GM13977 (cell line): ENCODE measurements around the gene LYRM2.

Source experiments
- DNase-seq: peaks from one replicate; pipeline ENCODE4 v3.0.0; 2012; ENCODE audit warnings: low spot score
- in situ Hi-C: fragments of 300-500 bp; cut with MboI; formaldehyde crosslinking; loops from one replicate; pipeline ENCODE4 v1.12.0; 2022; ENCODE audit warnings: low sequenced_read_pairs, low pct_unique_long_range_greater_than_20kb, mixed read lengths, inconsistent platforms; ENCODE audit not compliant: unreplicated experiment
- TF ChIP-seq, protein P1 (sequence below): IDR thresholded peaks from 2 replicates; pipeline ENCODE4 v1.5.1; 2012; ENCODE audit warnings: mild to moderate bottlenecking, control low read depth; ENCODE audit not compliant: insufficient read depth; ENCODE audit errors: extremely low read depth, missing control alignments

The LYRM2 gene

DNA sequence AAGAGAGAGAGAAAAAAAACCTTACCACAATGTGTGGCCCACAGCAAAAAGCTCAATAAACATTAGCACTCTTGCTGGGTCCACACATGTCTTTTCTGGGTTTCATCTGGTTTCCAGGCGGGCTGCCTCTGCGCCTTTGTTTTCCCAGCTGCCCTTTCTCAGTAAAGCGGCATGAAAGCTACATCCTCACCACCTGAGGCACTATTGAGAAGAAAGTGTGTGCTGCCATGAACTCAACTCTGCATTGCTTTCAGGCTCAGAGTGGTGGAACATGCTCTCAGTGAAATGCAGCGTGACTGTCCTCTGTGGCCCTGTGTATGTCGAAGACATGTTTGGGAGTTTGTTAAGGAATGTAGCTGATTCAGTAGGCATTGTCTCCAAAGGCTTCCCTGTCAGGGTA, 102.3 kb downstream of the LYRM2 start:
- in situ Hi-C loops: no loop called here
- no peak for DNase-seq
- TF ChIP-seq, protein P1, sequence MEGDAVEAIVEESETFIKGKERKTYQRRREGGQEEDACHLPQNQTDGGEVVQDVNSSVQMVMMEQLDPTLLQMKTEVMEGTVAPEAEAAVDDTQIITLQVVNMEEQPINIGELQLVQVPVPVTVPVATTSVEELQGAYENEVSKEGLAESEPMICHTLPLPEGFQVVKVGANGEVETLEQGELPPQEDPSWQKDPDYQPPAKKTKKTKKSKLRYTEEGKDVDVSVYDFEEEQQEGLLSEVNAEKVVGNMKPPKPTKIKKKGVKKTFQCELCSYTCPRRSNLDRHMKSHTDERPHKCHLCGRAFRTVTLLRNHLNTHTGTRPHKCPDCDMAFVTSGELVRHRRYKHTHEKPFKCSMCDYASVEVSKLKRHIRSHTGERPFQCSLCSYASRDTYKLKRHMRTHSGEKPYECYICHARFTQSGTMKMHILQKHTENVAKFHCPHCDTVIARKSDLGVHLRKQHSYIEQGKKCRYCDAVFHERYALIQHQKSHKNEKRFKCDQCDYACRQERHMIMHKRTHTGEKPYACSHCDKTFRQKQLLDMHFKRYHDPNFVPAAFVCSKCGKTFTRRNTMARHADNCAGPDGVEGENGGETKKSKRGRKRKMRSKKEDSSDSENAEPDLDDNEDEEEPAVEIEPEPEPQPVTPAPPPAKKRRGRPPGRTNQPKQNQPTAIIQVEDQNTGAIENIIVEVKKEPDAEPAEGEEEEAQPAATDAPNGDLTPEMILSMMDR: no peak

DNA sequence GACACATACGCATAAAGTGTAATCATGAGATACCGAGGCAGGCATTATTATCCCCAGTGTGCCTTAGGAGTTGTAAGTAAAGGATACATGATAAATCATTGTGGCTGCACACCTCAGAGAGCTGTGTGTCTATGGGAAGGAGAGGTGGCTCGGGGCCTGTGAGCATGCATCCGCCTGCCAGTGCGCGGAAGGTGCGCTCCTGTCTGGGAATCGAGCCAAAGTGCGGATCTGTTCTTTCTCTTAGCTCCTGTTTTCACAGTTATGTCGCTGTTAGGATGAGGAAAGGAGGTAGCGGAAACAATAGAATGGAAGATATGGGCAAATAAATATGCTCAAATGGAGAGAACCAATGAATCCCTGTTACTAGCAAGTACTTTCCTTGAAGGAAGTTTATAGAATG, 107.6 kb downstream of the LYRM2 start:
- DNase-seq: no peak
- TF ChIP-seq, protein P1: no peak
- in situ Hi-C loops: no loop called here

DNA sequence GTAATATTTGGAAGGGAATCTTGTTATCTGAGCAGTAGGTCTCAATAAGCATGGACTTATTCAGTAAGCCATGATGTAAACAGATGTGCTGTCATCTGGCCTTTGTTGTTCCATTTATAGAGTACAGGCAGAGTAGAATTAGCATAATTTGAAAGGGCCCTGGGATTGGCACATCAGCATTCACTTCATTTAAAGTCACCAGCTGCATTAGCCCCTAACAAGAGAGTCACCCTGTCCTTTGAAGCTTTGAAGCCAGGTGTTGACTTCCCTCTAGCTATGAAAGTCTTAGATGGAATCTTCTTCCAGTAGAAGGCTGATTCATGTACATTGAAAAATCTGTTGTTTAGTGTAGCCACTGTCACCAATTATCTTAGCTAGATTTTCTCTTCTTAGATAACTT, 109.7 kb downstream of the LYRM2 start:
- in situ Hi-C loops: no loop called here

DNA sequence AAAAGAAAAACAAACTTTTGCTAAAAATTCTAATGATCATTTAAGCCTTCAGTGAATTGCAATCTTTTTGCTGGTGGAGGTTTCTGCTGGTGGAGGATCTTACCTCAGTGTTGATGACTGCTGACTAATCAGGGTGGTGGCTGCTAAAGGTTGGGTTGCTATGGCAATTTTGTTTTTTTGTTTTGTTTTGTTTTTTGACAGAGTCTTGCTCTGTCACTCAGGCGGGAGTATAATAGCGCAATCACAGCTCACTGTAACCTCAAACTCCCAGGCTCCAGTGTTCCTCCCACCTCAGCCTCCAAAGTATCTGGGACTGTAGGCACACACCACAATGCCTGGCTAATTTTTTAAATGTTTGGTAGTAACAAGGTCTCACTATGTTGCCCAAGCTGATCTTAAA, 110.9 kb downstream of the LYRM2 start:
- DNase-seq: no peak
- in situ Hi-C loops: no loop called here

More for the DNA sequence above, 109.7 kb downstream of the LYRM2 start:
- TF ChIP-seq, protein P1: no peak
- DNase-seq: no peak

DNA sequence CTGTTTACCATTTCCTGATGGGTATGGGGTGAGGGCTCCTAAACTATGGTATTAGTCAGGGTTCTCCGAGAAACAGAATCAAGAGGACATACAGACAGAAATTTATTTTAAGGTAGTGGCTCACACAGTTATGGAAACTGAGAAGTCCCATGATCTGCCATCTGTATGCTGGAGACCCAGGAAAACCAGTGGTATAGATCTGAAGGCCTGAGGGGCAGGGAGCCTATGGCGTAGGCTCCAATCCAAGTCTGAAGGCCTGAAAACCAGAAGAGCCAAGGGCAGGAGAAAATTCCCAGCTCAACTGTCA, 112.0 kb downstream of the LYRM2 start:
- DNase-seq: no peak
- TF ChIP-seq, protein P1: no peak
- in situ Hi-C loops: no loop called here

More for the DNA sequence above, 110.9 kb downstream of the LYRM2 start:
- TF ChIP-seq, protein P1: no peak

DNA sequence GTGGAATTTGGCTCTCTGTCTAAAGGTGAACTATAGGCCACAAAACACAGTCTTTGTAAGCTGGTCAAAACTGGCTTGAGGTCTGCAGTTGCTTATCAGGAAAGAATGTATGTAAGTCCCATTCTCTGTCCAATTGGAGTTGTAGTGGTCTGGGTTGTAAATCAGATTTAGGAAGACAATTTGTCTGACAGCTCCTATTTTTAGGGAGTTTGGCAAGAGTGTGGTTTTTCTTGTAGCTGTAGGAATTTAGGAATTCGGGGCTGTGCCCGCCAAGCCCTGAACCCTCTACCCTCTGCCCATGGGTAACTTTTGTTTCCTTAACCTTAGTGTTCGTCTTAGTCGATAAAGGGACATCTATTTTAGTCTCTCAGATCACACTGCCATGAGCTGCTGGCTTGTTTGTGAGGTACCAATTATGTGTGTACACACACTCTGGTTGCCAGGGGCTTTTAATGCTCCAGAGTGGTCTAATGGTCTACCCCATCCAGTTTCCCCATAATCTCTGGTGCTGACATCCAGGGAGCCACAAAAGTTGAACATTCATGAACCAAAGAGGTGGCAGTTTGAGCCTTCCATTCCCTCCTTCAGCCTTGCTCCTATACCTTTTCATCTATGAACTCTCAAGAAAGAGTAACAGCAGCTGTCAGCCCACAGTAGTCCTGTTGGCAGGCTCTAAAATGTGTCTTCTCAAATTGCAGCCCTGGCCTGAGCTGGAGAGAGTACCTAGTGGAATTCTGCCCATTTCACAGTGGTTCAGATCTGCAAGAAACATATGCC, 112.6 kb downstream of the LYRM2 start:
- TF ChIP-seq, protein P1: no peak
- in situ Hi-C loops: no loop called here

More for the DNA sequence above, 112.6 kb downstream of the LYRM2 start:
- no peak for DNase-seq
